ENCODE results near the gene RASGRP2.

DNA sequence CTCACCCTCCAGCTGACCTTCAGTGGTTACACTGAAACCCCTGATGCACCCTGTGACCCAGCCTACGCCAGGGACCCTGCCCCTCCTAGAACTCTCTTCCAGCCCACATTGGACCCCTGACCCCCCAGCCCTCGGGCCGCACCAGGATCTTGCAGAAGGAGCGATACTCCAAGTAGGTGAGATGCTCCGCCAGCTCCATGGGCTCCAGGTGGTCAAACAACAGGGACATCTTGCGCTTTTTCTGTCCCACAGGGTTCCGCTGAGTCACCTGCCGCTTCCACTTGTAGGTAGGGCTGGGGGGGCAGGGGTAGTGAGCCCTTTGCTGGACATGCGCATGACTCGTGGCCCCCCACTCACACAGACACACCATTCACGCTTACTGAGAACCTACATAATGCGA lies 4.1 kb downstream of the RASGRP2 start:
- TF ChIP-seq, protein P1, sequence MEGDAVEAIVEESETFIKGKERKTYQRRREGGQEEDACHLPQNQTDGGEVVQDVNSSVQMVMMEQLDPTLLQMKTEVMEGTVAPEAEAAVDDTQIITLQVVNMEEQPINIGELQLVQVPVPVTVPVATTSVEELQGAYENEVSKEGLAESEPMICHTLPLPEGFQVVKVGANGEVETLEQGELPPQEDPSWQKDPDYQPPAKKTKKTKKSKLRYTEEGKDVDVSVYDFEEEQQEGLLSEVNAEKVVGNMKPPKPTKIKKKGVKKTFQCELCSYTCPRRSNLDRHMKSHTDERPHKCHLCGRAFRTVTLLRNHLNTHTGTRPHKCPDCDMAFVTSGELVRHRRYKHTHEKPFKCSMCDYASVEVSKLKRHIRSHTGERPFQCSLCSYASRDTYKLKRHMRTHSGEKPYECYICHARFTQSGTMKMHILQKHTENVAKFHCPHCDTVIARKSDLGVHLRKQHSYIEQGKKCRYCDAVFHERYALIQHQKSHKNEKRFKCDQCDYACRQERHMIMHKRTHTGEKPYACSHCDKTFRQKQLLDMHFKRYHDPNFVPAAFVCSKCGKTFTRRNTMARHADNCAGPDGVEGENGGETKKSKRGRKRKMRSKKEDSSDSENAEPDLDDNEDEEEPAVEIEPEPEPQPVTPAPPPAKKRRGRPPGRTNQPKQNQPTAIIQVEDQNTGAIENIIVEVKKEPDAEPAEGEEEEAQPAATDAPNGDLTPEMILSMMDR (IDR thresholded peaks at IDR 0.05): no peak
- TF ChIP-seq POLR2A (IDR thresholded peaks at IDR 0.05): no peak

Measured in prostate gland (tissue), 2 donors.